HL-60 (cell line): ENCODE results near the gene ZNF593OS.

ENCODE experiments used
- CTCF ChIP-seq: IDR thresholded peaks from one replicate; pipeline ENCODE4 v1.5.1; 2011; ENCODE audit warnings: low read length, control low read depth, inconsistent platforms; ENCODE audit not compliant: insufficient read depth
- GABPA ChIP-seq: IDR thresholded peaks from 2 replicates; pipeline ENCODE4 v1.6.1; 2012; ENCODE audit warnings: low read depth
- POLR2AphosphoS5 ChIP-seq: IDR thresholded peaks from 2 replicates; pipeline ENCODE4 v1.6.1; 2012; ENCODE audit warnings: low read depth
- SPI1 ChIP-seq: IDR thresholded peaks from 2 replicates; pipeline ENCODE4 v1.6.1; 2012; ENCODE audit warnings: low read depth, mild to moderate bottlenecking, borderline replicate concordance
- TF ChIP-seq, protein P1 (sequence below): IDR thresholded peaks from 2 replicates; pipeline ENCODE4 v1.6.1; 2012; ENCODE audit warnings: low read depth; ENCODE audit not compliant: insufficient replicate concordance

DNA sequence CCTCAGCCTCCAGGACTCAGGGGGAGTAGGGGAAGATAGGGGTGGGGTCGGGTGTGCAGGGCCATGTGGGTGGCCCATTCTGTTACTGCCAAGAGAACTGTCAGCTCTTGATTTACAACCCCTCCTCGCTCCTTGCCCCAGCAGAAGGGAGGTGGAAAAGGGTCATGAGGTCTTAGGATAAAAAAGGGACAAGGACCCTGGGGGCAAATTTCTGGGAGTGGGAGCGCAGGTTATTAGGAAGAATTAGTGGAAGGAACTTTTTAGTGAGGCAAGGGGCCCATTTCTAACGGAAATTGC, 11.9 kb downstream of the ZNF593OS start:
- TF ChIP-seq CTCF (no peak), POLR2AphosphoS5 (no peak), GABPA (no peak), SPI1 (no peak)
- TF ChIP-seq, protein P1, sequence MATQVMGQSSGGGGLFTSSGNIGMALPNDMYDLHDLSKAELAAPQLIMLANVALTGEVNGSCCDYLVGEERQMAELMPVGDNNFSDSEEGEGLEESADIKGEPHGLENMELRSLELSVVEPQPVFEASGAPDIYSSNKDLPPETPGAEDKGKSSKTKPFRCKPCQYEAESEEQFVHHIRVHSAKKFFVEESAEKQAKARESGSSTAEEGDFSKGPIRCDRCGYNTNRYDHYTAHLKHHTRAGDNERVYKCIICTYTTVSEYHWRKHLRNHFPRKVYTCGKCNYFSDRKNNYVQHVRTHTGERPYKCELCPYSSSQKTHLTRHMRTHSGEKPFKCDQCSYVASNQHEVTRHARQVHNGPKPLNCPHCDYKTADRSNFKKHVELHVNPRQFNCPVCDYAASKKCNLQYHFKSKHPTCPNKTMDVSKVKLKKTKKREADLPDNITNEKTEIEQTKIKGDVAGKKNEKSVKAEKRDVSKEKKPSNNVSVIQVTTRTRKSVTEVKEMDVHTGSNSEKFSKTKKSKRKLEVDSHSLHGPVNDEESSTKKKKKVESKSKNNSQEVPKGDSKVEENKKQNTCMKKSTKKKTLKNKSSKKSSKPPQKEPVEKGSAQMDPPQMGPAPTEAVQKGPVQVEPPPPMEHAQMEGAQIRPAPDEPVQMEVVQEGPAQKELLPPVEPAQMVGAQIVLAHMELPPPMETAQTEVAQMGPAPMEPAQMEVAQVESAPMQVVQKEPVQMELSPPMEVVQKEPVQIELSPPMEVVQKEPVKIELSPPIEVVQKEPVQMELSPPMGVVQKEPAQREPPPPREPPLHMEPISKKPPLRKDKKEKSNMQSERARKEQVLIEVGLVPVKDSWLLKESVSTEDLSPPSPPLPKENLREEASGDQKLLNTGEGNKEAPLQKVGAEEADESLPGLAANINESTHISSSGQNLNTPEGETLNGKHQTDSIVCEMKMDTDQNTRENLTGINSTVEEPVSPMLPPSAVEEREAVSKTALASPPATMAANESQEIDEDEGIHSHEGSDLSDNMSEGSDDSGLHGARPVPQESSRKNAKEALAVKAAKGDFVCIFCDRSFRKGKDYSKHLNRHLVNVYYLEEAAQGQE, result no peak
